Fibroblast of mammary gland (primary cell): ENCODE results near the gene BLOC1S5.

Experiments
- DNase-seq: peaks from one replicate; pipeline ENCODE4 v3.0.0-alpha.2; 2010; ENCODE audit warnings: low read depth
- H3K4me3 ChIP-seq: 2 replicates; pipeline ENCODE4 v1.5.1; 2011; ENCODE audit warnings: low read depth, mild to moderate bottlenecking, low read length, moderate library complexity; ENCODE audit not compliant: control insufficient read depth
- TF ChIP-seq, protein P1 (sequence below): conservative IDR thresholded peaks from 2 replicates; pipeline ENCODE4 v1.5.1; 2011; ENCODE audit warnings: low read depth, low read length, inconsistent platforms; ENCODE audit not compliant: control insufficient read depth, insufficient read depth

The BLOC1S5 gene, protein sequence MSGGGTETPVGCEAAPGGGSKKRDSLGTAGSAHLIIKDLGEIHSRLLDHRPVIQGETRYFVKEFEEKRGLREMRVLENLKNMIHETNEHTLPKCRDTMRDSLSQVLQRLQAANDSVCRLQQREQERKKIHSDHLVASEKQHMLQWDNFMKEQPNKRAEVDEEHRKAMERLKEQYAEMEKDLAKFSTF

DNA sequence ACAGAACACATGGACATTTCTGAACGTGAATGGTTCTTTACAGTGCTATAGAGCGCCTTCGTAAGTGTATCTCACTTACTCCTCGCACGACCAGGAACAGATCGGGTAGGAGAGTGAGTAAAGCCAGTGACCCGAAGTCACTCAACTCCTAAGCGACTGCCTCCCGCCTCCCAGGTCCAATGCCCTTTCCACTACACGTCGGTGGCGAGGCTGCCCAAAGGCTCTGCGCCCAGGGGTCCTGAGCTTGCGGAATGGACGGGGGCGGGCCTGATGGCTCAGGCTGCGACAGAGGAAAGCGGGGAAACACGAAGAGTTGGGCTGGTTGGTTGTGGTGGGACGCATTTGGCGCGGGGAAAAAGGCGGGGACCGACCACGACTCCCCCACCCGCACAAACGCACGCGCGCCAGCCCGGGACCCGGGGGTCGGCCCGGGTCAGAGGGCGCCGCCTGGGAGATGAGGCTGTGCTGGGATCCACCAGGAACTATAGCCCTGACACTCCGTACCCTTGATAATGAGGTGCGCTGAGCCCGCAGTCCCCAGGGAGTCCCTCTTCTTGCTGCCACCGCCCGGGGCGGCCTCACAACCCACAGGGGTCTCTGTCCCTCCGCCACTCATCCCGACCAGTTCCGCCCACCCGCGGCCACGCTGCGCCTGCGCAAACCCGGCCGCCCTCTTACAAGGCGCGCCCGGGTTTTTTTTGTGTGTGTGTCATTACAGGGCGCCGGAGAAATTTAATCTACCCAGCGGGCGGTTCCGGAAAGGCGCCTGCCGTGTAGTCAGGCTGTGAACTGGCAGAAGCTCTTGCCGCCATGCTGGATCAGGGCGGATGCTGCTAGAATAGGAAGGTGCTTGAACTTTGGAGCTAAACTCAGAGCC, at the start of gene BLOC1S5:
TSS of gene BLOC1S5 (minus strand) at position 629 of the 877 bp plus-strand sequence. CDS start at position 616, 13 bp downstream.
- H3K4me3 ChIP-seq, result peak within 1 kb of the TSS; percentile 93
- TF ChIP-seq, protein P1, sequence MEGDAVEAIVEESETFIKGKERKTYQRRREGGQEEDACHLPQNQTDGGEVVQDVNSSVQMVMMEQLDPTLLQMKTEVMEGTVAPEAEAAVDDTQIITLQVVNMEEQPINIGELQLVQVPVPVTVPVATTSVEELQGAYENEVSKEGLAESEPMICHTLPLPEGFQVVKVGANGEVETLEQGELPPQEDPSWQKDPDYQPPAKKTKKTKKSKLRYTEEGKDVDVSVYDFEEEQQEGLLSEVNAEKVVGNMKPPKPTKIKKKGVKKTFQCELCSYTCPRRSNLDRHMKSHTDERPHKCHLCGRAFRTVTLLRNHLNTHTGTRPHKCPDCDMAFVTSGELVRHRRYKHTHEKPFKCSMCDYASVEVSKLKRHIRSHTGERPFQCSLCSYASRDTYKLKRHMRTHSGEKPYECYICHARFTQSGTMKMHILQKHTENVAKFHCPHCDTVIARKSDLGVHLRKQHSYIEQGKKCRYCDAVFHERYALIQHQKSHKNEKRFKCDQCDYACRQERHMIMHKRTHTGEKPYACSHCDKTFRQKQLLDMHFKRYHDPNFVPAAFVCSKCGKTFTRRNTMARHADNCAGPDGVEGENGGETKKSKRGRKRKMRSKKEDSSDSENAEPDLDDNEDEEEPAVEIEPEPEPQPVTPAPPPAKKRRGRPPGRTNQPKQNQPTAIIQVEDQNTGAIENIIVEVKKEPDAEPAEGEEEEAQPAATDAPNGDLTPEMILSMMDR, result no peak

DNA sequence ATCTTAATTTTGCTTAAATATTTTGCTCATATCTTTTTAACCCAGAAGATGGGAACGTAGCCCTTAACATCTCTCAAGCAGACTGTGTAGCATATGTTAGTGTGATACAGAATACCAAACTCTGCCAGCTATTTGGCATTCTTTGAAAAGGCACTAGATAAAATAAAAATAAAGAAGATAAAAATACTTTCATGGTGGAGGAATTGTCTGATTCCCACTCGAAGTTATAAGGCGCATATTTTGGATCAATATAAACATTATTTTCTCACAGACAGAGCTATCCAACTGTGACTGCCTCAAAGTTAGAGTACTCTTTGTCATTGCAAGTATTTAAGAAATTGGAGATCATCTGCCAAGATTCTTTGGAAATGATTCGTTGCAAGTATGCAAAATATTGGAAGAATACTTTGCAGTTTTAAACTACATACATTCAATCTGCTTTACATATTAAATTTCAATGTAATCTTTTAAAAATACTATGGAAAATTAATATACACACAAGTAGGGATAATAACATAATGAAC, 49.0 kb upstream of the BLOC1S5 start:
- no peak overlapping the region for H3K4me3 ChIP-seq
- TF ChIP-seq, protein P1, result no peak
- DNase-seq, result peak; percentile 11

More for the DNA sequence above, at the start of gene BLOC1S5:
- peak; percentile 95 for DNase-seq

DNA sequence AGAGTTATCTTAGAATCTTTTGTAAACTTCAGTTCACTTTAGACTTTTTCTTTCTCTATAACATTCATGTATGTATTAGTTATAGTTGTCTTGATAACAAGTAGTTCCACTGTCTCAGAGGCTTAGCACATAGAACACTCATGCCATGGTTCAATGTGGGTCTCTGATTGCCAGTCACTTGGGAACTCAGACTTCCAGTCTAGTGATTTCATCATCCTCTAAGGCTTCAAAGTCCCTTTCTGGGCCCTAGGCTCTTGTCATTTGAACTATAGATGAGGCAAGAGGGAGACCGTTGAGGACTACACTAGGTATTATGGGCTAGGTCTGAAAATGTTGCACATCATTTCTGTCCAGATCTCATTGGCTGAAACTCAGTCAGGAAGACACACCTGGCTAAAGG, 46.5 kb upstream of the BLOC1S5 start:
- no peak for DNase-seq
- TF ChIP-seq, protein P1, result no peak
- no peak overlapping the region for H3K4me3 ChIP-seq

DNA sequence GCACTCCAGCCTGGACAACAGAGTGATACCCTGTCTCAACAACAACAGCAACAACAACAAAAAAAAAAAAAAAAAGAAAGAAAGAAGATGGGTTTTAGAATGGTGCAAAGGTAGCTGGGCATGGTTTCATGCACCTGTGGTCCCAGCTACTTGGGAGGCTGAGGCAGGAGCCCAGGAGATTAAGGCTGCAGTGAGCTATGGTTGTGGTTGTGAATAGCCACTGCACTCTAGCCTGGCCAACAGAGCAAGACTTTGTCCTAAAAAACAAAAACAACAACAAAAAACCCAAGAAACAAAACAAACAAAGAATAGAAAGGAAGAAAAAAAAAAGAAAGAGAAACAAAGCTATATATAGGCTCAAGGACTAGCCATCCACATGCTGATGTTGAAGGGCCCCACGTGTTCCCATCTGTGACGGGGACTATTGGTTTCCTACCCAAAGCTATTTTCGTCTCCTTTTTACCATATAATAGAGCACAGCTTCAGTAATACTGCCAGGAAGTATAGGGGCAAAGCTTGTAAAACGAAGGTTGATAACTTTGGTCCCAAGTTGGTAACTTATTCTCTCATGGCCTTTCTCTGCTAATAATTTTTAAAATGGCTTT, 46.0 kb upstream of the BLOC1S5 start:
- DNase-seq, result no peak
- no peak overlapping the region for H3K4me3 ChIP-seq
- TF ChIP-seq, protein P1, result no peak

DNA sequence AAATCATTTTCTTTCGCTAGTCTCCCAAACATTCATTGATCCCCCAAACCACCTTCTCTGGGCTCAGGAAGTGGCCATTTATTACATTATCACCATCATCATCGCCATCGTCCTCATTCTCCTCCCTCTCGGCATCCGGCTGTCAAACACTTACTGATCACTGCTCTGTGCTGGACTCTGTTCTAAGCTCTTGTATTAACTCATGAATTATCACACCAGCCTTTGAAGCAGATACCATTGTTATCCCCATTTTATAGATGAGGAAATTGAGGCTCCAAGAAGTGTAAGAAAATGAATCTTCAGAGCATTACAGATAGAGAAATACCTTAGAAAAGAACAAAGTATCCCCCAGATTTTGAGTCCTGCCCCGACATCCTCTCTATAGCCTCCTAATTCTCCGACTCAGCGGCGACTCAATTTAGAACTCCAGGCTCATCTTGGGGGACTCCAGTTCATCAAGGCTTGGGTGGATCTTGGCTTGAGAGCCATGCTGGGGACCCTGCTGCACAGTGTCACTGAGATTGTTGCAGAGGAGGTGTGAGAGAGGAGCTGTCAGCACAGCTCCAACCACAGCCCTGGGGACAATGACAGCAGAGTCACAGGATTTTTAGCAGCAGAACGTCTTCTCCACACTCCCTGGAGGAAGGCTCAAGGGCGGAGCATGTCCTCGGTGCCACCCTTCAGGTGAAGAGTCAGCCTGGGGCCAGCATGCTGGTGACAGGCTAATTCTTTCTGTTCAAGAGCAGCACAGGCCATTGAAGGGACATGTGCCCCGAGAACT, 44.8 kb upstream of the BLOC1S5 start:
- H3K4me3 ChIP-seq, result no peak overlapping the region
- no peak for DNase-seq
- TF ChIP-seq, protein P1, result no peak
